HG02642 (cell line): ENCODE measurements around the gene NFKB1.

Experiments
- ATAC-seq: cut with Tn5 transposase; IDR thresholded peaks from one replicate; pipeline ENCODE4 v1.9.1; 2021; ENCODE audit warnings: mild to moderate bottlenecking; ENCODE audit not compliant: unreplicated experiment, poor library complexity

The NFKB1 gene

GRCh38 chr4:102665527-102665926 lies 164.4 kb downstream of the NFKB1 start:
- ATAC-seq = no peak
